GM10266 (cell line): ENCODE results near the gene HPCAL1.

Source experiments
- DNase-seq: peaks from one replicate; pipeline ENCODE4 v3.0.0; 2012; ENCODE audit errors: extremely low spot score
- TF ChIP-seq, protein P1 (sequence below): IDR thresholded peaks from 2 replicates; pipeline ENCODE4 v1.5.1; 2012; ENCODE audit warnings: mild to moderate bottlenecking, low read depth; ENCODE audit not compliant: control insufficient read depth, insufficient read depth; ENCODE audit errors: missing control alignments

HPCAL1 gene

GRCh38 chr2:10306901-10307463 lies 4.3 kb downstream of the HPCAL1 start:
- TF ChIP-seq, protein P1, sequence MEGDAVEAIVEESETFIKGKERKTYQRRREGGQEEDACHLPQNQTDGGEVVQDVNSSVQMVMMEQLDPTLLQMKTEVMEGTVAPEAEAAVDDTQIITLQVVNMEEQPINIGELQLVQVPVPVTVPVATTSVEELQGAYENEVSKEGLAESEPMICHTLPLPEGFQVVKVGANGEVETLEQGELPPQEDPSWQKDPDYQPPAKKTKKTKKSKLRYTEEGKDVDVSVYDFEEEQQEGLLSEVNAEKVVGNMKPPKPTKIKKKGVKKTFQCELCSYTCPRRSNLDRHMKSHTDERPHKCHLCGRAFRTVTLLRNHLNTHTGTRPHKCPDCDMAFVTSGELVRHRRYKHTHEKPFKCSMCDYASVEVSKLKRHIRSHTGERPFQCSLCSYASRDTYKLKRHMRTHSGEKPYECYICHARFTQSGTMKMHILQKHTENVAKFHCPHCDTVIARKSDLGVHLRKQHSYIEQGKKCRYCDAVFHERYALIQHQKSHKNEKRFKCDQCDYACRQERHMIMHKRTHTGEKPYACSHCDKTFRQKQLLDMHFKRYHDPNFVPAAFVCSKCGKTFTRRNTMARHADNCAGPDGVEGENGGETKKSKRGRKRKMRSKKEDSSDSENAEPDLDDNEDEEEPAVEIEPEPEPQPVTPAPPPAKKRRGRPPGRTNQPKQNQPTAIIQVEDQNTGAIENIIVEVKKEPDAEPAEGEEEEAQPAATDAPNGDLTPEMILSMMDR, result no peak
- DNase-seq, result no peak

- TF ChIP-seq, protein P1, result no peak
Observed at GRCh38 chr2:10307561-10308156, 5.0 kb downstream of the HPCAL1 start.

GRCh38 chr2:10308866-10309265 lies 6.2 kb downstream of the HPCAL1 start:
- no peak for DNase-seq

More at GRCh38 chr2:10307561-10308156, 5.0 kb downstream of the HPCAL1 start:
- DNase-seq, result no peak

GRCh38 chr2:10309286-10309685 lies 6.6 kb downstream of the HPCAL1 start:
- DNase-seq, result no peak
- TF ChIP-seq, protein P1, result no peak

More at GRCh38 chr2:10308866-10309265, 6.2 kb downstream of the HPCAL1 start:
- TF ChIP-seq, protein P1, result no peak

DNA sequence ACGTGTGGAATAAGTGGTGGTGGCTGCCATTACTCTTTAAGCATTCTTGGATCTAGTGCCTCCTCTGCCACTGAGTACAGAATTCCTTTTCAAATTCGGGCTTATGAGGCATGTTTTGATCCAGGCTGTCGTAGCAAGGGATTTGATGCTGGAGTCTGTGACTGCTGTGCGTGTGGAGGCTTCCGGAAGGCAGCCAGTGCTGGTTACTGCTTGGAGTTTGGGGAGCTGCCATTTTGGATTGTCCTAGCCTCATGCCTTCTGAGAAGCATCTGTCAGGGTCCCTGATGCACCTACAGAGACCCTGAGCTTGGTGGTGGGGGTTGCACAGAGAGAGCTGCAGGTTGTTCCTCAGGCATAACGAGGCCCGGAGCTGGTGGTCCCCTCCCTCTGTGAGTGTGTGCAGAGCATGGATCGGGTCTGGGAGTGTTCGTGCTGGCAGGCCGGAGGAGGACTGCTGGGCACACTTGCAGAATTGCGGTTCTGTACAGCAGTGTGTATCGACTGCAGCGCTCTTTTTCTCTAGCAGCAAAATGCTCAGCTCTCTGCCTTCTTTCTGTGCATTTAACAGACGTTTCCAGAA lies 7.7 kb downstream of the HPCAL1 start:
- DNase-seq, result no peak
- TF ChIP-seq, protein P1, result no peak

DNA sequence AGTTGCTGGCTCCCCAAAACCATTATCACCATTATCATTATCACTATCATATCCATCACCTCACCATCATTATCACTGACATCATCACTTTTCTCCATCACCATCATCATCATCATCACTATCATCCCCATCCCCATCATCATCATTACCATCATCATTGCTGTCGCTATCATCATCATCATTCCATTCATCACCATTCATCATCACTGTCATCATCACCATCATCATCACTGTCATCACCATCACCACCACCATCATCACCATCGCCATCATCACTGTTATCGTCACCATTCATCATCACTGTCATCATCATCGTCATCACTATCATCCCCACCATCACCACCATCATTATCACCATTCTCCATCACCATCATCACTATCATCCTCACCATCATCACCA lies 9.0 kb downstream of the HPCAL1 start:
- TF ChIP-seq, protein P1, result no peak

GRCh38 chr2:10312437-10312957 lies 9.8 kb downstream of the HPCAL1 start:
- TF ChIP-seq, protein P1, result no peak
- DNase-seq, result no peak

More for the DNA sequence above, 9.0 kb downstream of the HPCAL1 start:
- no peak for DNase-seq
